GM12892 (cell line): ENCODE data around the gene METAP1D.

Experiments
- DNase-seq: peaks from one replicate; pipeline ENCODE4 v3.0.0; 2011; ENCODE audit not compliant: insufficient read length
- FAIRE-seq: peaks from 2 replicates; lab custom pipeline; 2011; peaks lifted over from hg19 to GRCh38; lab: Jason Lieb, UNC
- POLR2A ChIP-seq: IDR thresholded peaks from 2 replicates; pipeline ENCODE4 v1.6.1; 2011; ENCODE audit warnings: low read depth, low read length, control low read depth
- POLR2AphosphoS5 ChIP-seq: IDR thresholded peaks from 2 replicates; pipeline ENCODE4 v1.6.1; 2011; ENCODE audit warnings: low read depth, low read length, control low read depth
- TAF1 ChIP-seq: IDR thresholded peaks from 2 replicates; pipeline ENCODE4 v1.6.1; 2011; ENCODE audit warnings: low read depth, mild to moderate bottlenecking, control low read depth, low read length, borderline replicate concordance

The METAP1D gene

GRCh38 chr2:172072706-172073105 lies 73.0 kb downstream of the METAP1D start:
- no peak for DNase-seq
- no peak for FAIRE-seq
- TF ChIP-seq POLR2AphosphoS5 = no peak
- no peak for TF ChIP-seq POLR2A
- TF ChIP-seq TAF1 = no peak

- TF ChIP-seq POLR2AphosphoS5 (no peak), TAF1 (no peak), POLR2A (no peak)
- DNase-seq = no peak
- FAIRE-seq = no peak
These were observed 73.8 kb downstream of the METAP1D start for GRCh38 chr2:172073518-172073917.

DNA sequence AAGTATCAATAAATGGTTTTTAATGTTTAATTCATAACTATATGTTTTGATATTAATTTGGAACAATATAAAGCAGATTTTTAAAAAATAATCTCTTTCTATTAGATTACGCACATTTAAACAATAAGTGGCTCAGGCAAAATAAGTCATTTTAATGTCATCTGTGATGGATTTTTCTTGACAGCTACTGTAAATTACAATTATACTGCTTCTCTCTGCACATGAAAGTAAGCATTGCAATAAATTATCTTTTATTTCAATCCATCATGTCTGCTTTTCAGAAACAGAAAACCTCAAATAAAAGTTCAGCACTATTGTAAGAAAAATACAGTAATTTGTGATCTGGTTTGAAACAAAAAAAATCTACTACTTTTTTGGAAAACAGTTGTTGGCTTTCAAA lies 74.5 kb downstream of the METAP1D start:
- TF ChIP-seq POLR2A = no peak
- TF ChIP-seq TAF1 = no peak
- TF ChIP-seq POLR2AphosphoS5 = no peak
- no peak for DNase-seq
- no peak for FAIRE-seq

GRCh38 chr2:172079416-172079815 lies 79.7 kb downstream of the METAP1D start:
- FAIRE-seq (no peak), DNase-seq (no peak)
- TF ChIP-seq POLR2A (no peak), POLR2AphosphoS5 (no peak), TAF1 (no peak)

DNA sequence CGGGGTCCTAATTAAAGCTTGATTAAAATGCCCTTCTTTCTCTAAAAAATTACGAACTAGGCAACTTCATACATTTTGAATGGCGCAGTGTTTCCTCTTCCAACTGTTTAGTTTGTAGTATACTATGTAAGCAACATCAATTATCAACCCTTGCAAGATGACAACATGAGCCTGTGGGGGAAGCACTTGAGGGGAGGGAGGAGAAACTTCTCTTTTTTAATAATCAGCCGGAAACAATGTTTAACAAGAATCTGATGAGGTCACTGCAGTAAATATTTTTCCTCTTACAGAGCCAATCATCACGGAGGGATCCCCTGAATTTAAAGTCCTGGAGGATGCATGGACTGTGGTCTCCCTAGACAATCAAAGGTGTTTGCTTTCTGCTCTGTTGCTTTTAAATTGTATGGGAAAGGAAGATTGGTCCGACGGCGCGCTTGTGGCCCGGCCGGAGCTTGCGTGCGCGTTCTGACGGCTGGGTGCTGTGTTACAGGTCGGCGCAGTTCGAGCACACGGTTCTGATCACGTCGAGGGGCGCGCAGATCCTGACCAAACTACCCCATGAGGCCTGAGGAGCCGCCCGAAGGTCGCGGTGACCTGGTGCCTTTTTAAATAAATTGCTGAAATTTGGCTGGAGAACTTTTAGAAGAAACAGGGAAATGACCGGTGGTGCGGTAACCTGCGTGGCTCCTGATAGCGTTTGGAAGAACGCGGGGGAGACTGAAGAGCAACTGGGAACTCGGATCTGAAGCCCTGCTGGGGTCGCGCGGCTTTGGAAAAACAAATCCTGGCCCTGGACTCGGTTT lies 80.3 kb downstream of the METAP1D start:
- no peak for TF ChIP-seq POLR2A
- no peak for TF ChIP-seq POLR2AphosphoS5
- TF ChIP-seq TAF1 = no peak
- DNase-seq (no peak), FAIRE-seq (no peak)

DNA sequence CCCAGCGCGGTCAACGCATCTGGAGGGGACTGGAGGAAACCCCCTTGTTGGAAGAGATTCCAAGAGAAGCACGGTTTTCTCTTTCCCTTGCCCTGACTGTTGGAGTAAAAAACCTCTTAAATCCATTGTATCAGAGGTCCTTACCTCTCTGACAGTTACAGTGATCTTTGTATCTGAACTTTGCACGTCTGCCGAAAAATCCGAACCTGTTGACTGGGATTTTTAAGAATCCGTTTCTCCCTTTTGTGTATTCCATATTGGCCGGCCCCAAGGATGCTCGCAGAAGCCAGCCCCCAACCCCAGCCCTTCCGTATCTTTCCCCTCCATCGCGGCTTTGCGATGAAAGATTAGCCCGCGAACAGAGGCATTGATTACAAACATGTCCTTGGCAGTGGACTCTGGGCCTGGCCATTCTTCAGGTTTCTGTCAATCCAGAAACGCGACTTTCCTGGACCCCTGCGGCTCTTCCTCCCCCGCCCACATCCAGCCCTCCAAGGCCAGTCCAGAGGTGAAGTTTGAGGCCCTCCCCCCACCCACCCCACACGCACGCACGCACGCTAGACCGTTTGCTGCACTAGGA lies 81.0 kb downstream of the METAP1D start:
- FAIRE-seq (no peak), DNase-seq (no peak)
- TF ChIP-seq POLR2AphosphoS5 = no peak
- no peak for TF ChIP-seq POLR2A
- no peak for TF ChIP-seq TAF1

GRCh38 chr2:172081221-172082022 lies 81.7 kb downstream of the METAP1D start:
- DNase-seq (no peak), FAIRE-seq (no peak)

DNA sequence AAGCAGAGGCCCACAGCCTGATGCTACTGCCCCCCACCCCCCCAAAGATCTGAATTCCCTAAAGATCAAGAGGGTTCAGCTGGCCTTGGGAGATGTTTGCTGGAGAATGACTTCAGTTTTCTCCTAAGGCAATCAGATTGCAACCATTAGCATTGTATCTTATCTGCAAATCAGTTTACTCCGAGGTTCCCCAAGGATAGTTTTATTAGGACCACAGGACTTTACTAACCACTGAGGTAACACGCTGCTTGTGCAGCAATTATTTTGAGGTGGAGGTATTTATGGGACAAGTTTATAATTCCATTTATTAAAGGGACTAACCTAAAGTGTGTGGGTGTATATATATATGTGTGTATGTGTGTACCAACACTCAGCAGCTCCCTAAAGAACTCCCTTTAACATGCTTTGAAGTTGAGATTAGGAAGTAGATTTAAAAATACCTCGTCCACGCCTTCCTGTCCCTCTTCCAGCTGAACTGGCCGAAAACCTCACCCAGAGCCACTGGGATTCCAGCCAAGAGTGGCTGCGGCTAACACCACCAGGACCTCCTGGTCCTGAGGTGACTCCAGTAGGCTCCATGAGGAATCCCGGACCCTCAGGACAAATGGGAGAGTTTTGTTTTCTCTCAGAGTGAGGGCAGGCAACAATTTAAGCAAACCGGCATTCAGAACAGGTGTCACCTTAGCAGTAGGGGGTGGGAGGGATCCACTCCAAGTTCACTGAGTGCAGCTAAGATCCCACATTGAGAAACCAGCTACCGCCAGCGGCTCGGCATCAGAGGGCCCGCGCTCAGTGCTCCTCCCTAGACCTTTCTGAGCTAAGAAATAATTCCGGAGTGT lies 82.6 kb downstream of the METAP1D start:
- no peak for FAIRE-seq
- TF ChIP-seq POLR2A (no peak), POLR2AphosphoS5 (no peak), TAF1 (no peak)
- no peak for DNase-seq

More at GRCh38 chr2:172081221-172082022, 81.7 kb downstream of the METAP1D start:
- TF ChIP-seq POLR2AphosphoS5 (no peak), POLR2A (no peak), TAF1 (no peak)

- TF ChIP-seq POLR2A (no peak), POLR2AphosphoS5 (no peak), TAF1 (no peak)
- DNase-seq (no peak), FAIRE-seq (no peak)
These were observed 83.3 kb downstream of the METAP1D start for GRCh38 chr2:172082944-172083627.

GRCh38 chr2:172083628-172084394 lies 84.1 kb downstream of the METAP1D start:
- TF ChIP-seq TAF1 (no peak), POLR2A (no peak), POLR2AphosphoS5 (no peak)
- DNase-seq (no peak), FAIRE-seq (peak; percentile 42)
